H1 (cell line): Measurements from ENCODE around the gene MAP3K13. TPM values are rescaled to one million over a fixed set of nuclear protein-coding genes. Genes with fewer than 3 reads are reported as not detected.

Source experiments
- CTCF ChIA-PET: fragments of 300-600 bp; sonication (Branson Sonifier 250); formaldehyde crosslinking; loops from one replicate; lab custom pipeline; 2021; ENCODE audit not compliant: partially characterized antibody; lab: Charles Lee
- POLR2A ChIA-PET: fragments of 300-600 bp; sonication (Branson Sonifier 250); formaldehyde crosslinking; loops from one replicate; lab custom pipeline; 2021; ENCODE audit warnings: inconsistent platforms; ENCODE audit not compliant: partially characterized antibody; lab: Charles Lee
- DNase-seq, 2 experiments: peaks; one replicate each; pipeline versions ENCODE4 v3.0.0 to v3.0.0-alpha.2; 2010 to 2022; ENCODE audit warnings: low spot score in 2 of 2, low read depth in 1 of 2, mixed read lengths in 1 of 2
- FAIRE-seq: peaks from 2 replicates; lab custom pipeline; 2011; peaks lifted over from hg19 to GRCh38; lab: Jason Lieb, UNC
- H2AFZ ChIP-seq: 2 replicates; pipeline ENCODE4 v1.8.1; 2012; ENCODE audit warnings: low read length, inconsistent platforms
- H2AK5ac ChIP-seq: 2 replicates; pipeline ENCODE4 v1.6.1; 2013; ENCODE audit warnings: low read depth, low read length
- H2BK120ac ChIP-seq: replicated peaks from 2 replicates; pipeline ENCODE3; 2013; ENCODE audit warnings: low read depth, low read length, inconsistent platforms
- H2BK12ac ChIP-seq: 2 replicates; pipeline ENCODE4 v1.6.1; 2013; ENCODE audit warnings: low read depth, low read length
- H2BK15ac ChIP-seq: 2 replicates; pipeline ENCODE4 v1.6.1; 2013; ENCODE audit warnings: low read length
- H2BK20ac ChIP-seq: 2 replicates; pipeline ENCODE4 v1.6.1; 2013; ENCODE audit warnings: low read length
- H2BK5ac ChIP-seq: 2 replicates; pipeline ENCODE4 v1.6.1; 2013; ENCODE audit warnings: low read depth, low read length
- H3K14ac ChIP-seq: 2 replicates; pipeline ENCODE4 v1.6.1; 2013; ENCODE audit warnings: inconsistent platforms; ENCODE audit not compliant: insufficient read length
- H3K18ac ChIP-seq: 2 replicates; pipeline ENCODE4 v1.6.1; 2013; ENCODE audit warnings: low read length; ENCODE audit errors: extremely low read depth
- H3K23ac ChIP-seq: 2 replicates; pipeline ENCODE4 v1.6.1; 2013; ENCODE audit warnings: inconsistent platforms; ENCODE audit not compliant: insufficient read length
- H3K23me2 ChIP-seq: 2 replicates; pipeline ENCODE4 v1.6.1; 2013; ENCODE audit warnings: low read depth, low read length
- H3K27ac ChIP-seq: 2 replicates; pipeline ENCODE4 v1.6.1; 2011; ENCODE audit warnings: low read depth, low read length, inconsistent platforms
- H3K27me3 ChIP-seq, 4 experiments: replicated peaks in 1 of 4; 1 replicate in 1 of 4; 2 replicates in 3 of 4; pipeline versions ENCODE4 v1.6.1 to v1.8.1; 2011 to 2013; ENCODE audit warnings: low read length in 3 of 4, mild to moderate bottlenecking in 3 of 4, inconsistent platforms in 2 of 4, mixed read lengths in 2 of 4, moderate library complexity in 1 of 4; ENCODE audit not compliant: control insufficient read depth in 3 of 4, insufficient read depth in 3 of 4; ENCODE audit errors: extremely low read depth in 1 of 4
- H3K36me3 ChIP-seq, 4 experiments: 2 replicates each; pipeline versions ENCODE4 v1.6.1 to v1.8.1; 2011 to 2013; ENCODE audit warnings: mild to moderate bottlenecking in 4 of 4, low read length in 3 of 4, moderate library complexity in 2 of 4, control low read depth in 1 of 4, inconsistent platforms in 1 of 4; ENCODE audit not compliant: insufficient read depth in 4 of 4, control insufficient read depth in 2 of 4
- H3K4ac ChIP-seq: replicated peaks from 2 replicates; pipeline ENCODE3; 2013; ENCODE audit warnings: low read length, low read depth, mixed read lengths, inconsistent platforms; ENCODE audit not compliant: insufficient read length
- H3K4me1 ChIP-seq, 4 experiments: replicated peaks in 1 of 4; 1 replicate in 1 of 4; 2 replicates in 3 of 4; pipeline versions ENCODE4 v1.6.1 to v1.8.1; 2011 to 2013; ENCODE audit warnings: low read length in 3 of 4, inconsistent platforms in 2 of 4, mixed read lengths in 1 of 4; ENCODE audit not compliant: insufficient read depth in 4 of 4, control insufficient read depth in 3 of 4
- H3K4me2 ChIP-seq, 2 experiments: 2 replicates each; pipeline versions ENCODE4 v1.6.1 to v1.8.1; 2011 to 2013; ENCODE audit warnings: low read depth in 2 of 2, low read length in 2 of 2, control low read depth in 1 of 2, inconsistent platforms in 1 of 2, mild to moderate bottlenecking in 1 of 2; ENCODE audit not compliant: insufficient read depth in 1 of 2
- H3K4me3 ChIP-seq, 4 experiments: fragments of 200-600, 300-600 bp in 1 of 4; sonication (generic), shearing (Covaris generic), sonication (Bioruptor Twin) in 1 of 4; 2 replicates each; pipeline versions ENCODE4 v1.5.1 to v1.8.1; 2011 to 2016; ENCODE audit warnings: low read length in 4 of 4, low read depth in 3 of 4, control low read depth in 2 of 4, inconsistent platforms in 2 of 4, mild to moderate bottlenecking in 2 of 4, mixed read lengths in 1 of 4, moderate library complexity in 1 of 4; ENCODE audit not compliant: insufficient read depth in 2 of 4; ENCODE audit errors: extremely low read depth in 1 of 4
- H3K56ac ChIP-seq: replicated peaks from 2 replicates; pipeline ENCODE3; 2013; ENCODE audit warnings: low read depth, mild to moderate bottlenecking, mixed read lengths, low read length, inconsistent platforms; ENCODE audit not compliant: insufficient read length
- H3K79me1 ChIP-seq: 2 replicates; pipeline ENCODE4 v1.6.1; 2013; ENCODE audit warnings: low read depth, low read length, control low read depth
- H3K79me2 ChIP-seq, 2 experiments: 2 replicates each; pipeline versions ENCODE4 v1.6.1 to v1.8.1; 2012 to 2013; ENCODE audit warnings: low read length in 2 of 2, mild to moderate bottlenecking in 2 of 2, inconsistent platforms in 1 of 2; ENCODE audit not compliant: insufficient read depth in 2 of 2, control insufficient read depth in 1 of 2
- H3K9ac ChIP-seq, 4 experiments: replicated peaks in 1 of 4; 1 replicate in 1 of 4; 2 replicates in 3 of 4; pipeline versions ENCODE4 v1.6.1 to v1.8.1; 2011 to 2013; ENCODE audit warnings: low read depth in 3 of 4, low read length in 3 of 4, control low read depth in 2 of 4, mild to moderate bottlenecking in 2 of 4, moderate library complexity in 2 of 4, inconsistent platforms in 1 of 4; ENCODE audit errors: extremely low read depth in 1 of 4
- H3K9me3 ChIP-seq, 2 experiments: 2 replicates each; pipeline versions ENCODE4 v1.6.1 to v1.8.1; 2012 to 2013; ENCODE audit warnings: mild to moderate bottlenecking in 2 of 2, moderate library complexity in 2 of 2, control low read depth in 1 of 2, inconsistent platforms in 1 of 2, low read depth in 1 of 2, low read length in 1 of 2, mixed read lengths in 1 of 2; ENCODE audit not compliant: insufficient read depth in 2 of 2
- H4K20me1 ChIP-seq, 2 experiments: replicated peaks in 1 of 2; 2 replicates each; pipeline versions ENCODE3 to v1.8.1; 2011 to 2013; ENCODE audit warnings: inconsistent platforms in 2 of 2, low read length in 2 of 2, mild to moderate bottlenecking in 1 of 2; ENCODE audit not compliant: insufficient read depth in 2 of 2, control insufficient read depth in 1 of 2
- H4K5ac ChIP-seq: 2 replicates; pipeline ENCODE4 v1.6.1; 2013; ENCODE audit warnings: low read length, low read depth, mixed read lengths, inconsistent platforms; ENCODE audit not compliant: insufficient read length
- H4K8ac ChIP-seq: 2 replicates; pipeline ENCODE4 v1.8.0; 2013; ENCODE audit warnings: mild to moderate bottlenecking, moderate library complexity, low read length, inconsistent platforms; ENCODE audit not compliant: insufficient read depth; ENCODE audit errors: extremely low read depth
- H4K91ac ChIP-seq: replicated peaks from 2 replicates; pipeline ENCODE3; 2013; ENCODE audit warnings: low read length, mixed read lengths, inconsistent platforms; ENCODE audit not compliant: insufficient read length
- EZH2 ChIP-seq: fragments of 200-600 bp; sonication (generic); IDR thresholded peaks from 2 replicates; pipeline ENCODE4 v1.7.1; 2012; ENCODE audit warnings: low read depth, mild to moderate bottlenecking, moderate library complexity, low read length, inconsistent platforms; ENCODE audit not compliant: severe bottlenecking
- RBBP5 ChIP-seq: IDR thresholded peaks from 2 replicates; pipeline ENCODE4 v1.7.1; 2012; ENCODE audit warnings: low read depth, mild to moderate bottlenecking, inconsistent platforms, low read length, moderate library complexity, borderline replicate concordance
- SAP30 ChIP-seq: fragments of 300-600 bp; sonication (generic); IDR thresholded peaks from 2 replicates; pipeline ENCODE4 v1.7.1; 2012; ENCODE audit warnings: low read length, moderate library complexity, mild to moderate bottlenecking, inconsistent platforms; ENCODE audit not compliant: insufficient read depth, insufficient replicate concordance
- SIRT6 ChIP-seq: IDR thresholded peaks from one replicate; pipeline ENCODE4 v1.7.1; 2012; ENCODE audit warnings: low read length, inconsistent platforms
- TEAD4 ChIP-seq: IDR thresholded peaks from 2 replicates; pipeline ENCODE4 v1.6.1; 2012; ENCODE audit warnings: low read depth, low read length, inconsistent platforms, mixed read lengths
- WGBS, 2 experiments: shearing (Covaris generic) in 1 of 2; methylation state at CpG; one replicate each; pipeline versions ENCODE4 v1.1.6 to v1.1.7; 2013 to 2015; ENCODE audit warnings: low lambda C conversion rate in 2 of 2, mixed read lengths in 2 of 2, inconsistent platforms in 1 of 2, low coverage in 1 of 2, missing lambda C conversion rate in 1 of 2; ENCODE audit not compliant: insufficient replicate concordance in 2 of 2, insufficient coverage in 1 of 2, insufficient read length in 1 of 2; ENCODE audit errors: extremely low coverage in 1 of 2, missing lambda C conversion rate in 1 of 2; 5-methylcytosine and 5-hydroxymethylcytosine counted together
- polyA plus RNA-seq, 7 experiments: library from polyadenylated mRNA; depleted of rRNA in 3 of 7; stranded (reverse) in 5 of 7; unstranded in 2 of 7; fragments of >200 nt in 5 of 7; fragments of 200-250 nt in 2 of 7; gene quantifications; 1 replicate in 5 of 7; 2 replicates in 1 of 7; 4 replicates in 1 of 7; pipeline versions ENCODE4 v1.2.1 to v1.2.3, GENCODE V29; 2011 to 2013; ENCODE audit warnings: missing spikeins in 2 of 7, mixed read lengths in 2 of 7
- total RNA-seq: library from RNA; stranded (reverse); fragmentation: NEBNext Ultra II Directional; extraction: Animal tissue kit (Norgen Biotek cat#: 25700); gene quantifications from 2 replicates; pipeline ENCODE4 v1.2.1, GENCODE V29; 2021

MAP3K13 gene
- total and polyA plus RNA-seq, 2 of the 8 experiments (the other 6 are each of a cell fraction or from before 2014, with no cell fraction given) = 6.8 to 17.9 TPM

GRCh38 chr3:185341616-185342458 is 21.1 kb upstream of the MAP3K13 start:
- Histone ChIP-seq H2BK20ac (no peak overlapping the region), H2AK5ac (no peak overlapping the region), H4K8ac (no peak overlapping the region), H3K79me2 (no peaks in the 10 kb centered on the region), H3K56ac (no peak overlapping the region), H4K5ac (no peak overlapping the region), H2BK15ac (no peak overlapping the region), H3K27ac (no peak overlapping the region), H2AFZ (no peak overlapping the region), H2BK5ac (no peak overlapping the region), H3K23ac (no peak overlapping the region), H2BK12ac (no peak overlapping the region), H3K9me3 (peaks cover 0 to 4% of the 10 kb centered on the region in 2 experiments; a peak in 1 of 4 replicates), H4K20me1 (no peaks in the 10 kb centered on the region), H3K4ac (no peak overlapping the region), H3K14ac (no peak overlapping the region), H3K4me3 (no peak overlapping the region), H3K9ac (no peak overlapping the region), H3K4me2 (no peak overlapping the region), H4K91ac (no peak overlapping the region), H3K79me1 (no peaks in the 10 kb centered on the region), H2BK120ac (no peak overlapping the region), H3K27me3 (no peaks in the 10 kb centered on the region), H3K23me2 (no peaks in the 10 kb centered on the region), H3K36me3 (no peaks in the 10 kb centered on the region), H3K18ac (no peak overlapping the region), H3K4me1 (no peaks in the 10 kb centered on the region)
- no peak for FAIRE-seq
- no peak for DNase-seq
- ChIA-PET CTCF (interaction anchor here (1.0 kb wide), 1 partner anchor 7 kb away, joined by 3 read pairs; no protein-coding TSS in a partner anchor), POLR2A (no interaction called here)
- 79% methylated on average over 5 of the region's 5 CpGs; no CpG with 5 or more reads in 1 of the 2 experiments for WGBS, 2 experiments
- TF ChIP-seq RBBP5 (no peak), SAP30 (no peak), EZH2 (no peak), TEAD4 (no peak), SIRT6 (no peak)
